Lung microvascular endothelial cell (primary cell): ENCODE data around the gene ADAP1. TPM values are rescaled to one million over a fixed set of nuclear protein-coding genes. Genes with fewer than 3 reads are reported as not detected.
"Not testable (repeated sequence)": the region's sequence is repeated elsewhere in the genome, so short reads cannot be mapped to it uniquely, and the experiment has no call there.

Experiments used
- DNase-seq, 2 donors: peaks; one replicate each; pipeline versions ENCODE4 v3.0.0 to v3.0.0-alpha.2; 2010; ENCODE audit warnings: low read depth in 2 of 2
- total RNA-seq: library from RNA; depleted of rRNA; stranded (reverse); fragments of >200 nt; gene quantifications from 2 replicates; pipeline ENCODE4 v1.2.1, GENCODE V29; 2014

ADAP1 gene
- total RNA-seq, 1 donor from 2014 or later: 3.2 TPM

DNA sequence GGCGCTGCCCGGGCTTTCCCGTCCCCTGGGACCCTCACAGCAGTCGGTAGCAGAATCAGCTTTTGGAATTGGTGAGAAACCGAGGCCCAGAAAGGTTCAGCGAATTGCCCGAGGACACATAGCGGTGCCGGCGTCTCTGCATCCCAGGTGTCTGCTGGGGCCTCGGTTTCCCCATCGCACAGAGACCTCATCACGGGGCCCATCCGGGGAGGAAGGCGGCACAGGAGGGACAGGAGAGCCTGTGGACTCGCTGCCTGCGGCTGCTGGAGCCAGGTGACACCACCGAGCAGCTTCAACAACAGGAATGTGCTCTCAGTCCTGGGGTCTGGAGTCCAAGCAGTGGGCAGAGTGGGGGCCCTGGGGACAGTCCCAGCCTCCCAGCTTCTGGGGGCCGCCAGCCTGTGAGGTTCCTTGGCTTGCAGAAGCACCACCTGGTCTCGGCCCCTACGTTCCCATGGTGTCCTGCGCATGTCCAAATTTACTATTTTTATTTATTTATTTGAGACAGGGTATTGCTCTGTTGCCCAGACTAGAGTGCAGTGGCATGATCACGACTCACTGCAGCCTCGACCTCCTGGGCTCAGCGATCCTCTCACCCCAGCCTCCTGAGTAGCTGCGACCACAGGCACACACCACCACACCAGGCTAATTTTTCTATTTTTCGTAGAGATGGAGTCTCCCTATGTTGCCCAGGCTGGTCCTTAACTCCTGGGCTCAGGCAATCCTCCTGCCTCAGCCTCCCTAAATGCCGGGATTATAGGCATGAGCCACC lies 21.4 kb upstream of the ADAP1 start:
- no peak for DNase-seq

DNA sequence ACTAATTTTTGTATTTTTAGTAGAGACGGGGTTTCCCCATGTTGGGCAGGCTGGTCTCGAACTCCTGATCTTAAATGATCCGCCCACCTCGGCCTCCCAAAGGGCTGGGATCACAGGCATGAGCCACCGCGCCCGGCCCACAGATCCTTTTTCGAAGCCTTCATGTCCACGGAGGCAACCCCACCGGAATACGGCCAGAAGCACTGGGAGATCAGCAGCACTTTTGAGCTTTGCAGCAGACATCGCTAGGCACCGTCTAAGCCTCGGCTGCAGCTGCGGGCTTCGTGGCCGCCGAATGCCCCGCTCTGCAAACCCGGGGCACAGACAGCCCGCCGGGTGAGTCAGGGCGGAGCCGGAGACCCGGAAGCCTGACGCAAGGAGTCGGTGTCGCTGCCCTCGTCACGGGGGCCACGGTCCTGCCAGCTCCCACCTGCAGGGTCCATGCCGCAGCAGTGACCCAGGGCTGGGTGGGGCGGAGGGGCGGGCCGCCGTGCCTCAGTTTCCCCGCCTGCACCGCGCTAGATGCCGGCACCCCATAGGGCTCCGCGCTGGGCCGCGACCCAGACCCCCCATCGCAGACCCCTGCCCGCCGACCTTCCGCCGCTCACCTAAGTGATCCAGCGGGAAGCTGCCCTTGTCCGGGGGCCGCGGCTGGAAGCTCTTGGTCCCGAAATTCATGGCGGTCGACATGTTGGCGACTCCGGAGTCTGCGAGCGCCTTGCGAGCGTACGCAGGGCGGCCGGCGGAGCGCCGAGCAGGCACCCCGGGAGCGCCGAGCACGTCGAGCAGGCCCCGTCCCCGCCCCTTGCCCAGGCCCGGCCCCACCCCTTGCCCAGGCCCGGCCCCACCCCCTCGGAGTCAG lies 20.6 kb upstream of the ADAP1 start, which contains the start of gene COX19:
Gene COX19, minus strand, starts transcription at position 730 of the 862 bp plus-strand sequence. Its CDS starts 40 bp downstream, at position 690.
- DNase-seq: peak; percentile 91 to 96

DNA sequence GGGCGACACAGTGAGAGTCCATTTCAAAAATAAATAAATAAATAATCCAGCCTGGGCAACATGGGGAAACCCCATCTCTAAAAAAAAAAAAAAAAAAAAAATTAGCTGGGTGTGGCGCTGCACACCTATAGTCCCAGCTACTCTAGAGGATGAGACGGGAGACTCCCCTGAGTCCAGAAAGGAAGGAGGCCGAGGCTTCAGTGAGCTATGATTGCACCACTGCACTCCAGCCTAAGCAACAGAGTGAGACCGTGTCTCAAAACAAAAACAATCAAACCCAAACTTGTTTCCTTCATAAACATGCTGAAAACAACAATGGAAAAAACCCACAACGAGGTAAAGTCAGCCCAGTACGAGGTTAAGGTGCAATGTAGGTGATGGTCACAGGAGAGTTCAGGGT lies 19.7 kb upstream of the ADAP1 start:
- DNase-seq: no peak

DNA sequence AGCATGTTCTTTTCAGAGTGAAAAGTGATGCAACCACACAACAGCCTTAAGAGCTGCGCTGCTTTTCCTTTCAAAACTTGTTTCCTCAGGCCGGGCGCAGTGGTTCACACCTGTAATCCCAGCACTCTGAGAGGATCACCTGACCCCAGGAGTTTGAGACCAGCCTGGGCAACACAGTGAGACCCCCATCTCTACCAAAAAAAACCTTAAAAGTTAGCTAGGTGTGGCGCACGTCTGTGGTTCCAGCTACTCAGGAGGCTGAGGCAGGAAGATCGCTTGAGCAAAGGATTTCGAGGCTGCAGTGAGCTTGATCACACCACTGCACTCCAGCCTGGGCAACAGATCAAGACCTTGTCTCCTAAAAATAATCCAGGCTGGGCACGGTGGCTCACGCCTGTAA lies 18.8 kb upstream of the ADAP1 start:
- DNase-seq: no peak

DNA sequence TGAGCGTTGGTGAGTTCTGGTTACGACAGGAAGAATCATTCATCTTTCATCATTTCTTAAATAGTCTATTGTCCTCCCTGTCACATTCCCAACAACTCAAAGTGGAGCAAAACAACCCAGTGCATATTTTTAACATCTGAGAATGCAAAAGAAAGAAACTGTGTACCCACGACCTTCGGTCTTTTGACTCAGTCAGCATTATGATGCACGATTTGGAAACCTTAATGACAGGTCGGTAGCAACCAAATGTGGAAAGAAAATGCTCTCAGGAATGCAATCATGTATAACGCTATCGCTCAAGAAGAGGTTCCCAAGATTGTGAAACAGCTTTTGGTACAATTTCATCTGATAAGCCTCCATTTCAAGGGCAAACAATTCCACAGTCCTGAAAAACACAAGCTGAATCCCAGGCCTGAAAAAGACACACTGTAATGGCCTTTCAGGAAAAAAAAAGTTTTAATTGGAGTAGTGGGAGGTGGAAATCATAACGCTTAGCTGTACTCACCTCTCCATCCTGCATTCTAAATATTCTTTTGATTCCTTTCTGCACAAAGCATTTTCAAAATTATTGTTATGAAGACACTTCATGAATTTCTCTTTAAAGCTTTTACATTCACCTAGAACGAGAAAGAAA lies 18.3 kb upstream of the ADAP1 start:
- DNase-seq: peak; percentile 24 to 56

DNA sequence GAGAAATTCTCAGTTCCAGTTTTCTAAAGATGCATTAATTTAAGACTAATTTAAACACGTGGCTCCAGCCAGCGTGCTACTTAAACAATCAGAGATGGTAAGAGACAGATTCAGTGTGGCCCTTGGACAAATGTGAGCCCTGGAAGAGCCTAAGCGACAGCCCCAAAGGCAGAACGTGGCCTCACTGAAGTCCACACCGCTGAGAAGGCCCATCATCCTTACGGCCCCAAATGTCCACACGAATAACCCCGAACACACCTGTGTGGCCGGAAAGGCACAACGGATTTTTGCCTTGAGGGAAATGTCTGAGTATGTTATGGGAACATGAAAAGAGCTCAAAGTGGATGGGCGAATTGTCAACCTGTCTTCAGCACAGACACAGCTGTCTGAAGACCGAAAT lies 17.6 kb upstream of the ADAP1 start:
- no peak for DNase-seq

DNA sequence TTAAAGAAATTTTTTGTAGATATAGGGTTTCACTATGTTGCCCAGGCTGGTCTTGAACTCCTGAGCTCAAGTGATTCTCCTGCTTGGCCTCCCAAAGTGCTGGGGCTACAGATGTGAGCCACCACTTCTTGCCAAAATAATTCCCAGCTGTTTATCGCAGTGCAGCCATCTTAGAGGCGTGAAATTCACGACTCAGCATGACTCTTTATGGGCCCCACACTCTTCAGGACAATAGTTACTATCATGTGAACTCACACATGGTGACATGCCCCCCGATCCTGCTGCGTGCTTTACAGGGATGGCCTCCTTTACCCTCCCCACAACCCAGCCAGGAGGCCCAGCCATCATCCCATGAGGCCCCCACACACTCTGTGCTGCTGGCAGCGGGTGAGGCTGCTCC lies 16.3 kb upstream of the ADAP1 start:
- DNase-seq: no peak

DNA sequence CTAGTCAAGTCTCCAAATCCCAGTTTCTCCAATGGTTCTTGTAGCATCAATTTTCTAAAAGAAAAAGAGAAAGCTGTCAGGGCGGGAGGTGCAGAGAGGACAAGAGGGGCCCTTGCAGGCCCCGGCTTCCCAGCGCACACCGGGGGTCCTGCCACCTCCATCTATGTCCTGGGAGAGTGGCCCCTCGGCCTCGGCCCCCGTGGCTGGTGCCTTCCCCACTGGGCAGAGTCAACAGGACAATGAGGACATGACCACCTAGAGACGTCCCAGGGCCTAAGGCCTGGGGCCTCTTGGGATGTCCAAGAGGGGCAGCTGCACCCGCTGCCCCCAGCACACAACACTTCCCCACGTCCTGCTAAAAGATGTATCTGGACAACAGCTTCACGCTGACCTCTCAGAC lies 14.9 kb upstream of the ADAP1 start:
- no peak for DNase-seq

DNA sequence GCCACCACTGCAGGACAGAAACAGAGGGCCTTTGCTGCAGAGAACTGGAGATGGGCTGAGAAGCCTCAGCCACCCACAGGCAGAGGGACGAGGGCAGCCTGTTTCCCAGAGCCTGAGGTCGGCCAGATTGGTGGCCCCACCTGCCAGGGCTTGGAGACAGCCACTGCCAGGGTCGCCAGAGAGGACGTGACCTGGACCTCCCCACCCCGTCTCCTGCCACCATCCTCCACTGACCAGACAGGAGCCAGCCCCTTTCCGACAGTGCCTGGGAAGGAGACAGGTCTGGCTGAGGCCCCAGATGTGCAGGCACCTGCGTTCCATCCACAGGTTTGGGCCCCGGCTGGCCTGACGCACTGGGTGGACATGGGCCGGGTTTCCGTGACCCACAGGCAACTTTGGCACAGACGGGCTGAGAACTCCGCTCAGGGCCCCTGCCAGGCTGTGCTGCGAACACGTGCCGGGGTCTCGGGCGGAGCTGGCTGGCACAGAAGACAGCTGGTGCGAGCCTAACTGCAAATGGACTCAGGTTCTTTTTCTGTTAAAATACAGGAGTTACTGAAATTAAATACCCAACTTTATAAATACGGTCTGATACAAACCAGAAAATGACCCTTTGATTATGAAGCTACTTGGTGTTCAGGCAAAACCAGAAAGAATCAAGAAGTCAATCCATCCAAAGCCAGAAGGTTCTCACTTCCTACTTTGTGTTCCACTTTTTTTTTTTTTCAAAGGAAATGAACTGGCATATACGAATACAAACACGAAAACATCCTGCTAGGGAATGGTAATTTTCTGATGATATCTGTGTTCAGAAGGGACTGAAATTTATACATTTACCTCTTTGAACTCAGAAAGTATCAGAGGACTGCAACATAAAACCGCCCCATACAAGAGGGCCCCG lies 14.0 kb upstream of the ADAP1 start:
- no peak for DNase-seq

DNA sequence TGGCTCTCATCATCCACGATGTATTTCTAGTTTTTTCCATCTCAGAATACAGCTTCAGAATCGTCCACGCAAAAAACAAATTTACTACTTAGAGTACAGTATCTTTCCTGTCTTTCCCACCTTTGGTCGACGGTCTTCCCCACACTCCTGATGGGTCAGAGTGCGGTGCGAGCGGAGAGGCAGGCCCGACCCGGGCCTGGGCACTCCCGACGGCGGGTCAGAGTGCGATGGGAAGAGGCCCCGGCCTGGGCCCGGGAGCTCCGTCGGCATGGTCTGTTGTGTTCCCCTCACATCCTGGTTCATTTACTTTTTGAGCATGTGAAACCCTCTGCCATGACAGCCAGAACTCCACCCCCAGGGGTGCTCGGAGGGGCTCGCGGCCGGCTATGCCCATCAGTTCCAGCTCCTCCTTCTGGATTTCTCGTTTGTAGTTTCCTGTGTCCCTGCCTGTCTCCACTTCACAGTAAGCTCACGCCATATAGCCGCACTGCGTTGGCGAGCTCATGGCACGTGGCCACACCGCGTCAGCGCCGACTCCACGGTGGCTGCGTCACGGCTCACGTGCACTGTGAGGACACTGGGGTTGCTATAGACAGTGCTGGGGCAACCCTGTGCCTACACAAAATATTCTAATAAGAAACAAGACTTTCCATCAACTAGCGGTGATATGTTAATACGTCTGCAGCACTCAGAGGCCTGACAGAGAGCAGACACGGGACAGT lies 13.0 kb upstream of the ADAP1 start:
- DNase-seq: no peak

DNA sequence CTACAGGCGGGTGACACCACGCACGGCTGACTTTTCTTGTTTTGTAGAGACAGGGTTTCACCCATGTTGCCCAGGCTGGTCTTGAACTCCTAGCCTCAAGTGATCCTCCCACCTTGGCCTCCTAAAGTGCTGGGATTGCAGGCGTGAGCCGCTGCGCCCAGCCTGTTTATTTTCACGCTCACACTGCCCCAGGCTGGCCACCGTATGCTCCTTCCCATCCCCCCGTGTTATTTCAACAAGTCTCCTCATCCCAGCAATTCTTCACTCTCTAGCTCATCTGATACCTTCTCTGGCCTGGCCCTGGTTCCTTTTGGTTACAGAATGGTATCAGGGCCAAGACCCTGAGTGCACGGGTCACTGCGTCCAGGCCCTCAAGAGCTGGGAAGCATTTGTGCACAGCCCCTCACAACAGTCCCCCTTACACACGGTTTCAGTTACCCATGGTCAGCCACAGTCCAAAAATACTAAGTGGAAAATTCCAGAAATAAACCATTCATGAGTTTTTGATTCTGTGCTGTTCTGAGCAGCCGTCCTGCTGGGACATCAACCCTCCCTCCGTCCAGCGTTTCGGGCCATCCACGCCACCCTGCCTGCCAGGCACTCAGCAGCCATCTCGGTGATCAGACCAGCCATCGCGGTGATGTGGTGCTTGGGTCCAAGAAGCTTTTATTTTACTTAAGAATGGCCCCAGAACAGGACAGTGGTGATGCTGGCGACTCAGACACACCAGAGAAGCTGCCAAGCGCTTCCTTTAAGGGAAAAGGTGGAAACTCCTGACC lies 12.0 kb upstream of the ADAP1 start:
- DNase-seq: no peak

DNA sequence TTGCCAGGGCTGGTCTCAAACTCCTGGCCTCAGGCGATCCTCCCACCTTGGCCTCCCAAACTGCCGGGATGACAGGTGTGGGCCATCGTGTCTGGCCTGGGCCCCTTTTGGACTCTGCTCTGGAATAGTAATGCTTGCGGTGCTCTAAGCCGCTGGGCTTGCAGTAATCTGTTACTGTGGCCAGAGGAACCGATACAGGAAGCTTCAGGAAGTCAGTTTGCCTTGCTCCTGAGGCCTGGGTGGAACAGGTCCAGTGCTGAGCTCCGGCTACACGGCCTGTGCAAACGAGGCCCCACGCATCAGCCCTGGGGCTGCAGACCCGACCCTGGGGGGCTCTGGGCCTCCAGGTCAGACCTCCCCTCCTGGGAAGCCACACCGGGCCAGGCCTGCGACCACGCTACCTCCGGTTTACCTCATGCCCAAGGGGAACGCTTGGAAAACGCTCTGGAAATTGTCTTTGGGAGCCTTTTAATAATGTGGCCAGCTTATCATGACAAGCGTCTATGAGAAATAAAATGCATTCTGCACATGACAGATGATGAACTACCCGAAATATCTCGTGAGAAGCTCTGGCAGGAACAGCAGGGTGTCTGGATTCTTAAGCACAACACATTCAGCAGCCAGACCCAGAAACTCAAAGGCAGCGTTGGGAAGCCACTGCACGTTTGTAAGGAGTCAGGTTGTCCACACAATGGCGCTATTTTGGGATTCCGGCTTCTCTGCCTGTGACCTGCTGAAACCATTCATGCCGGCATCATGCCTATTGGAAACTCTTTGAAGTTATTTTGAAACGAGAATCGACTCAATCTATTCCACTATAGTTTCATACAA lies 10.1 kb upstream of the ADAP1 start:
- peak in 1 of 2 donors; percentile 64 for DNase-seq

DNA sequence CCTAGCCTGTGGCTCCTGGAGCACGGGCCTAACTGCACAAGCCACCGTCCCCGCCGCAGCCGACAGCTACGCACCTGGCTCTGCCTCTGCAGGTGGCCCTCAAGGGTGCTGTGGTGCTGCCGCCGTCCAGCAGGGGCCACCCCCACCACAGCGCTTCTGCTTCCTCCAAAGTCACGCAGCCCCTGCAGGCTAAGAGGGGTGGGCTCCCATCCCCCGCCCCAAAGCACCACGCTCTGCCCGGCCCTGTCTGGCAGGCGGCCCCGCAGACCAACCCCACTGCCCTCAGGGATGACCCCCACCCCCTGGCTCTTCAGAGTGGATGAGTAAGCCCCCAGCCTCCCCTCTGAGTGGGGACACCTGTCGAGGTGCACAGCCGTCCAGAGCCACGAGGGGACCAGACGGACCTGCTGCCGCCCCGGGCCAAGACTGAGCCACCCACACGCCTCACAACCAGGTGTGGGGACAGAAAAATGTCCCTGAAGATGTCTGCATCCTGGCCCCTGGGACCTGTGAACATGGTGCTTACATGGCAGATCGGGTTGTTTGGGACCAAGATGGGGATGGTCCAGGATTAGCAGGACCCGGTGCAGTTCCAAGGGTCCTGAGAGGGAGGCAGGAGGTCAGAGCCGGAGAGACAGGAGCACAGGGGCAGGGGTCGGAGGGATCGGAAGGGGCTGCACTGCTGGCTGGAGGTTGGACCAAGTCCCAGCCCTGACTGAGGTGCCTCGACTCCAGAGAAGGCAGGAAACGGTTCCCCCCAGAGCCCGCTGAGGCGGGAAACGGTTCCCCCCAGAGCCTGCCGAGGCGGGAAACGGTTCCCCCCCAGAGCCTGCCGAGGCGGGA lies 9.0 kb upstream of the ADAP1 start:
- no peak for DNase-seq

DNA sequence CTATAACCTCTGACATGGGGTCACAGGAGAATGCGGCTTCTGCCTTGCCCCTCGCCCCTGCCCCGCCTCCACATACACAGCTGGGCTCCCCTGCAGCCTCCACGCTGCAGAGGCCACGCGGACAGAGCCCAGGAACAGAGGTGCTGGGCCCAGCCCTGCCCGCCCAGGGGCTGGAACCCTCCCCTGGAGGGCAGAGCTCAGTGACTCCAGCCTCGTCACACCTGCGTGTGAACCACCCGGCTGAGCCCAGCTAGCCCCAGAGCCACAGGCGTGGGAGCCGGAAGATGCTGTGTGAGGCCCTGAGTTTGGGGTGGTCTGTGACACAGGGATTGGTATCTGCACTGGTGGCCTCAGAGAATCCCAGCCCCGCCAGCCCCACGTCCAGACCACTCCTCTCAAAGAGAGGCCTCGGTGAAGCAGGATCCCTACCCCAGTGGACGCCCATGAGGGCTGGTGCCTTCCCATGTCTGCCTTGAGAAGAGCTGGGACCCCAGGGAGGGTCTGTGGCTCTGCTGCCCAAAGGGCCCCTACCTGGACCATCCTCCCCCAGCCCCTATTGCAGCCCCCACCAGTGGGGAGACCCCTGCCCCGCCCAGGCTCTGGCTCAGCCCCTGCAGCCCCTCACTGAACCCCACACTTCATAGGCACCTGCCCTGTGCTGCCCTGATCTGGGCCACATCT lies 8.1 kb upstream of the ADAP1 start:
- no peak for DNase-seq

DNA sequence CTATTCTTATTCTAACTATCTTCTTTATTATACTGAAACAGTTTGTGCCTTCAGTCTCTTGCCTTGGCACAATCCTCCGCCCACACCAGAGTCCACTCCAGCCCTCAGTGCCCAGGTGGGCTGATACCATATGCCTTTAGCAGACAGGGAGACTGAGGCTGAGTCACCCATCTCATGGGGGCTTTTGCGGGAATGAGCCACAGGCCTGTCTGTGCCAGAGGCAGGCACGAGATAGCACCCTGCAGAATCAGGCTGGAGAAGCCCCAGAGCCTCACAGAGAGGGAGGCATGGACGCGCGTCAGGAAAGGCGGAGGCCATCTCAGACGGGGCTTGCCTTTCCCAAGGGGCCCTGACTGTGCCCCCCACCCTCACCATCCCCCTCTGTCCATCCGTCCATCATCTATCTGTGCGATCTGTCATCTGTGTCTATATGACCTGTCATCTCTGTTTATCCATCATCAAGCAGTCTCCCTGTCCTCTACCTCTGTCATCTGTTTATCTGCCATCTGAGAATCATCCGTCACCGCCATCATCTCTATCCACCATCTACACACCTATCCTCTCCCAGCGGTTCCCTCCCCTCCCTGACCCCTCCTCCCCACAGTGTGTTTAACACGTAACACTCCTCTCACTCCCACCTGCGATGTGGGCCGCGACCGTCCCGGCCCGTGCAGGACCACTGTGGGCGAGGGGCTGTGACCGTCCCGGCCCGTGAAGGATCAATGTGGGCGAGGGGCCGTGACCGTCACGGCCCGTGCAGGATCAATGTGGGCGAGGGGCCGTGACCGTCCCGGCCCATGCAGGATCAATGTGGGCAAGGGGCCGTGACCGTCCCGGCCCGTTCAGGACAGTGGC lies 7.3 kb upstream of the ADAP1 start:
- DNase-seq: no peak

DNA sequence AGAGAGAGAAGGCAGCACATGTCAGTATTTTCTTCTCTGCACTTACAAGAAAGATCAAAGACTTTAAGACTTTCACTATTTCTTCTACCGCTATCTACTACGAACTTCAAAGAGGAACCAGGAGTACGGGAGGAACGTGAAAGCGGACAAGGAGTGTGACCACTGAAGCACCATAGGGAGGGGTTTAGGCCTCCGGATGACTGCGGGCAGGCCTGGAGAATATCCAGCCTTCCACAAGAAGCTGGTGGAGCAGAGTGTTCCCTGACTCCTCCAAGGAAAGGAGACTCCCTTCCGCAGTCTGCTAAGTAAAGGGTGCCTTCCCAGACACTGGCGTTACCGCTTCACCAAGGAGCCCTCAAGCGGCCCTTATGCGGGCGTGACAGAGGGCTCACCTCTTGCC lies 6.5 kb upstream of the ADAP1 start:
- DNase-seq: not testable (repeated sequence)
